GM12872 (cell line): Measurements from ENCODE around the gene ZNF615.

Experiments used
- CTCF ChIP-seq: IDR thresholded peaks from 3 replicates; pipeline ENCODE4 v1.5.1; 2011; ENCODE audit warnings: low read depth, mild to moderate bottlenecking, low read length, moderate library complexity; ENCODE audit not compliant: insufficient read depth

Gene ZNF615

DNA sequence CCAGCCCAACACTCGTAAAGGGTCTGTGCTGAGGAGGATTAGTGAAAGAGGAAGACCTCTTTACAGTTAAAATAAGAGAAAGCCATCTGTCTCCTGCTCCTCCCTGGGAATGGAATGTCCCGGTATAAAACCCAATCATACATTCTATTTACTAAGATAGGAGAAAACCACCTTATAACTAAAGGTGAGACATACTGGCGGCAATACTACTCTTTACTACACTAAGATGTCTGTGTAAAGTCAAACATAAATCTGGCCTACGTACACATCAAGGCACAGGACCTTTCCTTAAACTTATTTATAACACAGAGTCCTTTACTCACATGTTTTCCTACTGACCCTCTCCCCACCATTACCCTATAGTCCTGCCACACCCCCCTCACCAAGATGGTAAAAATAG, 24.6 kb downstream of the ZNF615 start:
- no peak for TF ChIP-seq CTCF

DNA sequence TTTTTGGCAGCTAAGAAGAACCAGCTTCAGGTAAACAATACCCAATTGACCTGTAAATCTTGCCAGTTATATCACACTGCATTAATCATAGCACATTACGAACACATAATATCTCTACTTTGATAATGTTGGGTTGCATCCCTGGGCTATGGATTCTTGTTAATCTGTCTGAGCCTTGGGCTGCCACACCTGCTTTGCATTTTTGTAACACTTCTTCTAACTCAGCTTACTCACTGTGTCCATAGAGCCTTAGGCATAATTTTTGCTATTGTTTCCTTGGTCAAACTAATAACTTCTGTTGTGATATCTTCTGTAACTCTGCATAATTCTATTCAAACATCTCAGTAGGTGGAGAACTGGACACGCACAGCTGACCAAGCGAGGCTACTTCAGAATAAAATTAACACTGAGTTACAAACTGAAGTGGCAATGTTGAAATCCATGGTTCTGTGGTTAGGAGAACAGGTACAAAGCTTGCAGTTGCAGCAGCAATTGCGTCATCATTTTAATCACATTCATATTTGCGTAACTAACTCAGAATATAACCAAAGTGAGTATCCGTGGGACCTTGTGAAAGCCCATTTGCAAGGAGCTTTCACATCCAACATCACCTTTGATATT, 27.8 kb downstream of the ZNF615 start:
- no peak for TF ChIP-seq CTCF

DNA sequence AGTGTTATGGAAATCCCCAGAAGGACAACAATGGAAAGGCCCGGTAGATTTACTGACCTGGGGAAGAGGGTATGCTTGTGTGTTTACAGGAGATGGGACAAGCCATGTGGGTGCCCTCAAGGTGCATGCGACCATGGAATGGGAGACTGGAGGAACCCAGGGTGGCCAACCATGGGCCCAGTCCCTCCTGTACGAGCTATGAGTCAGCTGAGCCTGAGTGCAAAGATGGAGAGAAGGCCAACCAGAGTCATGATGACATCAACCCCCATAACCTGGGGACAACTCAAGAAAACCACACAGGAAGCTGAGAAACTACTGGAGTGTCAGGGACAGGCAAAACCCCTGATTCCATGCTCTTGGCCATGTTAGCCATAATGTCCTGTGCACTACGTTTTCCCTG, 29.1 kb downstream of the ZNF615 start:
- no peak for TF ChIP-seq CTCF

GRCh38 chr19:51977346-51977745, 30.7 kb downstream of the ZNF615 start:
- TF ChIP-seq CTCF, result no peak

DNA sequence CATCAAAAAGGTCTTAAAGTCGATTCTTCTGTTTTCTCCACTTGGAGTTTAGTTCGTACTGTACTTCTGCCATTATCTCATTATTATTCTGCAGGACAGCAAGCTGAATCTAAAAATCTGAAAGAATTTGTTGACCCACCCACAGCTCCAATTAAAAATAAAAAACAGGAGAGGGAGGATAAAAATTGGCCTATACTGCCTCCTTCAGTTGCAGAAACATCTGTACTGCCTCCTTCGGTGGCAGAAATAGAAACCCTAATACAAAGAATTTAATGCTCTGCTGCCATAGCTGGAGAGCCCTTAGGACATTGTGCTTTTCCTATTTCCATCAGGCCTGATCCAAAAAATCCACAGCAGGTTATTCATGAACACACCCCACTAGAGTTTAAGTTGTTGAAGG, 31.2 kb downstream of the ZNF615 start:
- TF ChIP-seq CTCF, result no peak

DNA sequence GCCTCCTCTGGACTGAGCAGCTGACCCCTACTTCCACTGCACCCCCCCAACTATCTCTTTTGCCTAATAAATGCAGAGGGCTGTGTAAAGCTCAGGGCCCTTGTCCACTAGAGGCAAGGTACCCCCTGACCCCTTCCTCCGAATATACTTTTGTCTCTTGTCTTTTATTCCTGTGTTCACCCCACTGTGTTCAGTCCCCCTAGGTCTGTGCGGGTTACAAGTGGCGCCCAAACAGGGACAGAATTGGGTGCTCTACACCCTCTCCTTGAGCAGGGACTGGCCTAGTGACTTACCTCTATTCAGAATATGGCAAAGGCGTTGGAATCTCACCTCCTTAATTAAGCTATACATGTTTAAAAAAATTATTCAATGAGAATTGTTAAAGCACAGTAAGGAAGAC, 36.4 kb downstream of the ZNF615 start:
- TF ChIP-seq CTCF, result no peak

DNA sequence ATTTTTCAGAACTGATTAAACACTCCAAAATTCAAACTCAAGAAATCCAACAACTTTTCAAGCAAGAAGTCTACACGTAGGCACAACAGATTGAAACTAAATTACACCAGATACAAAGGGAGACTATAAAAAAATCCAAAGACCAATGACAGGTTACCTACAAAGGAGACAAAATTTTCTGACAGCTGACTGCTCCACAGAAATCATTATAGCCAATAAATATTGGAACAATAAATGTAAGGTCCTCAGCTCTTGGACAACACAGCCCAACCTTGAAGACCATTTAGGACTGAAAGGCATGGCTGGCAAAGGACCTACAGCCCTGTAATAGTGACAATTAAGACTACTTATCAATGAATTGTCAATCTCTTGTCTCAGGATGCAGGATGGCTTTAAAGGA, 37.3 kb downstream of the ZNF615 start:
- TF ChIP-seq CTCF, result no peak
